Measurements from ENCODE around the gene GTF2E1.
"Not testable (repeated sequence)": the region's sequence is repeated elsewhere in the genome, so short reads cannot be mapped to it uniquely, and the experiment has no call there.

GTF2E1 gene

DNA sequence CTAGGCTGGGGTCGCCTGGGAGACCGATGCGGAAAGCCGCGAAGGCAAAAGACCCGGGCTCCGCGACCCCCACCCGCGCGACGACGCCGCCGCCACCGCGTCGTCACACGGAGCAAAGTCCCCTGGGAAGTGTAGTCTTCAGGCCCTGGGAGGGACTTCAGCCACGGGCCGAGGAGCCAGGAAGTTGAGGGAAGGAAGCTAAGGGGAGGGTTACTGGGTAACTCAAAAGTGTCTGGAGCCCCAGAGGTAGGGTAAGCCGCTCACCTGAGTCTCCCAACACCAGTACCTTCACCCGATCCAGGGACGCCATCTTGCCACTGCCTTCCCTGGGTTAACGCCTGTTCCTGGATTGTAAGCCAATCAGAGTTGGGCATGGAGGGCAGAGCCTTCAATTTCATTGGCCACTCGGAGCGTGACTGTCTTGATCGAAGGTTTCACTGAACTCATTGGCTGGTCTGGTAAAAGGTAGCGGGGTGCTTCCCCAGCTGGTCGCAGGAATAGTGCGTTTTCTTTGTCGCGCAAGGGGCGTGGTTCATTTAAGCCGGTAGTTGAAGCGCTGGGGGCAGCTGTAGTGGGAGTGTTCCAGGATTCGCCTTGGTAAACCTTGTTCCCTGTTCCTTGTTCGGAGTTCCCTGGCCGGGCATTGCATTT lies at the start of gene GTF2E1, which contains the start of gene RABL3:
GTF2E1 (plus strand) TSS at position 547 of the 651 bp plus-strand sequence. CDS start 7,809 bp downstream, outside the sequence.
RABL3 (minus strand) TSS at position 319 of the 651 bp plus-strand sequence; CDS start at position 310, 9 bp downstream.
- peak; percentile 99 for DNase-seq

DNA sequence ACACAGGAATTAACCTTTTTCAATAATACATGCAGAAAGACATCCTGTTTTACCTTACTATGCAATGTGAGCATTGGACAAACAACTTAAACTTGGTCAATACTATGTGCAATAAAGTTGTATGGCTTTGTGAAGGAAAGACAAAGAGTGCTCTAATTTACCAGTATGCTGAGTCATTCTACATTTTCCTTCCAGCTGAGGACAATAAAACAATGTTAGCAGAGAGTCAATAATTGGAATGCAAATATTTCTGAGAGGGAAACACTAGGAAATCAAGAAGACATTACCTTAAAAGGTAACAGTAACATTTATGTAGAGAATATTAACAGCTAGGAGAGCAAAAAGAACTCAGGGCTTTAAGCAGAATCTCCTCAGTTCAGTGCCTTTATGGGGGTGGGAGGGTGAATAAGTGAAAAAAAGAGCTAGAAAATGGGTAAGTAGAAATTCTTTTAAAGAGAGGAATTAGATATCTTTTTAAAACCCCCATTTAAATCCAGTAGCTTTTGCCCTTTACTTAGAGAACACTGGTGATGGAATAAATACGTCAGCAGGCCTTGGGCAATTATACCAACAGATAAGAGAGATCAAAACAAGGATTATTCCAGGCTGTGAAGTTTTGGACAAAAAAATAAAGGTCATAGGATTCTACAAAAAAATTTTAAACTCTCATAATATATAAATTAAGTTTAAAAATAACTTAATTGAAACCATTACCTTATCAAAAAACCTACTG lies 48.9 kb upstream of the GTF2E1 start:
- DNase-seq: no peak

DNA sequence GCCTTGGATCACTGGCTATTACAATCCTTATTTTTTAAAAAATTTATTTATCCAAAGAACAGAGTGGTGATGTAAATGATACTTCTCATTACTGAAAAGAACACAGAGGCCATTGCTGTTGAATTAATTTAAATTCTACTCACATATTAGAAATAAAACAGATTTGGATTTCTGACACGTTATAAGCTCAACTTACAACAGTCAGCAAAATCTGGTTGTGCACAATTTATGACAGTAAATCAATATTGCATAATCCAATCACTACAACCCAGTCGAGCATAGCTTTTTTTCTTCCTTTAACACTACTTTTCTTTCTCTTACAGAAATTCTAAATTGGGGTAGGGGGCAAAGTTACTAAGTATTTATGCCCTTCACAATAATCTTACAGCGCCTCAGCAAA lies 43.2 kb upstream of the GTF2E1 start:
- DNase-seq: no peak

DNA sequence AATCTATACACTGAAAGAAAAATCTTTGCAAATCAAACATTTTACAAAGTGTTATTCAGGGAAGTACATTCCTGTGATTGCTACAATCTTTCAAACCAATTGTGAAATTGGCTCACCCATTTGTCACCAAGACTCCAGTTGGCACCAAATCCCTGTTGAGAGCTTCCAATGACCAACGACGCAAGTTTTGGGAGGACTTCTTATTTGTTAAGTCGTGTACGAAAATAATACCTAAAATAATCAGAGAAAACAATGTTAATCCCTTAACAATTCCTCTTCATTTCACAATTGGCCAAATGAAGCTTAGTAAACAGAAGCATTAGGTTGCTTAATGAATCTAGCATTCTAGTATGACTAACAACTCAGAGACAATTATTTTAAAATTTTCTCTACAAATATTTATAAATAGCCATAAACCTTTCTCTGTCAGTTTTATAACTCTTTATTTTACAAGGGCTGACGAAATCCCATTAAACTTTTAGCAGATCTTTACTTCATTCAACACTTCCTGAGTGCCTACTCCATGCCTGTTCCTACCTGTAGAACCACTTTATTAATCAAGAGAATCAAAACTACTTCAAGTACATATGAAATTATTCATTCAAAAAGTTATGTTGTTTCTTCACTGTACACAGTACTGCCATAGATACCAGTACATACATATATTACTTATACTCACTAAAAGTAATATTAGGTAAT lies 36.5 kb upstream of the GTF2E1 start:
- no peak for DNase-seq

DNA sequence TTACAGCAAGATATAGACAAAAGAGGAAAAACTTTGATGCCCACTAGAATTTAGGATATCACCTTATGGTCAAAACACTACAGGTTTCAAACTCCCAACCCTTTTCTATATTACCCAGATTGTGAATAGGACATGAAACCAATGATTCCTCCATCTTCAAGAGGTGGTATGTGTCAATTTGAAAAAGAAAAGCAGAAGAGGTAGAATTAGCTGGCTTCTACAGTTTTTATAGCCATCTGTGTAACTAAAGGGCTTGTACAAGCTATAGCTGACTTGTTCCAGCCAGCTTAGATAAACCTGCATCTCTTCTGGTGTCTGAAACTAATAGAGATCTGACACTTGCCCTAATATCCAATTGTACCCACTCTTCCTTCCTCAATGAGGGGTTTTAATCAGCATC lies 35.6 kb upstream of the GTF2E1 start:
- DNase-seq: no peak

DNA sequence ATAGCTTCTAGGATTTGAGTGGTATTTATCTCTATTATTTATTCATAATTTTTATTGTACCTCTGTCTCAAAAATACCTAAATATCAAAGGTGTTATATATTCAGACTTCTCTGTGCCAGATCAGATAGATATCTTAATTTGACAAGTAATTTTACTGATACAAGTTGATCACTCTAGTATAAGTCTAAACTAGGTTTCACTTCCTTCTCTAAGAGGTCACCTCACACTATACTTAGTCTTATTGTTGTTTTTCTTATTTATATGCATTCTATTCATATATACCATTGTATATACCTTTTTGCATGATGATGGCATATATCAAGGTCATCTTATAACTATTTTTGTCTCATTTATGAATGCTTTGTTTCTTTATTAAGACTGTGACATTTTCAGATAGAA lies 34.1 kb upstream of the GTF2E1 start:
- no peak for DNase-seq

DNA sequence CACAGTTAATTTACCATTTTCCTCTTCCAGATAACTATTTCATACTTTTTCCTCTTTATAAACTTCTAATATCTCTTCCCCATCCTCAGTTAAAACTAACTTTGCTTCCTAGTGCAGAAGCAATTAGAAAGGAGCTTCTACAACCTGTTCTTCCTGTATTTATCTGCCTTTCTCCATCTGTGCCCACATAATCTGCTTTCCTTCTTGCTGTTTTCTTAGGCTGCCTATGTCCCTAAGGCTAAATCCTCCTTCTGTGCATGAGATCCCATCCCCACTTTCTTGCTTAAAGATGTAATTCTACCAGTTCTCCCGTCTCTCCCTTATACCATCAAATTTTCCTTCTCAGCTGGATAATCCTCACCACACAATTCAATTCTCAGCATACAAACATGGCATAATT lies 32.2 kb upstream of the GTF2E1 start:
- no peak for DNase-seq

DNA sequence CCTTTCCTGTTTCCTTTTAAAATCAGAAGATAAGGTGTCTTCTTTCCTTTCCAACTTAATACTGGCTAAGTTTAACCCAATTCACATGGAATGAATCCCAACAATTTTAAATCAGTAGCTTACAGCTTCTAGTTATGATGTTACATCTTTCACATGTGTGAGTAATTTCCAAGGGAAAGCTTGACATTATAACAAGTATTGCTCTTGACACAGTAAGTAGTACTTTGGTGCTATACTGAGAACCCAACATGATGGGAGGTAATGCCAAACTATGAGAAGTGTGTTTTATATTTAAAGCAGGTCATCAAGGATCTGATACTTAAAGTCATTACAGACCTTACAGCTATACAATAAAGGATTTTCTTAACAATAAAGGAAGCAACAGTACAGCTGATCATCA lies 29.3 kb upstream of the GTF2E1 start:
- no peak for DNase-seq

DNA sequence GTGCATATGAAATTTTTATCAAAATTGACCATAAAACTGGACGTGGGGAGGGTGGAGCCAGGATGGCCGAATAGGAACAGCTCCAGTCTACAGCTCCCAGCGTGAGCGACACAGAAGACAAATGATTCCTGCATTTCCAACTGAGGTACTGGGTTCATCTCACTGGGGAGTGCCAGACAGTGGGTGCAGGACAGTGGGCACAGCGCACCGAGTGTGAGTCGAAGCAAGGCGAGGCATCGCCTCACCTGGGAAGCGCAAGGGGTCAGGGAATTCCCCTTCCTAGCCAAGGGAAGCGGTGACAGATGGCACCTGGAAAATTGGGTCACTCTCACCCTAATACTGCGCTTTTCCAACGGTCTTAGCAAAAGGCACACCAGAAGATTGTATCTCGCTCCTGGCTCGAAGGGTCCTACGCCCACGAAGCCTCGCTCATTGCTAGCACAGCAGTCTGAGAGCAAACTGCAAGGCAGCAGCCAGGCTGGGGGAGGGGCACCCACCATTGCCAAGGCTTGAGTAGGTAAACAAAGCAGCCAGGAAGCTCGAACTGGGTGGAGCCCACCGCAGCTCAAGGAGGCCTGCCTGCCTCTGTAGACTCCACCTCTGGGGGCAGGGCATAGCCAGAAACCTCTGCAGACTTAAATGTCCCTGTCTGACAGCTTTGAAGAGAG lies 23.2 kb upstream of the GTF2E1 start:
- DNase-seq: not testable (repeated sequence)

DNA sequence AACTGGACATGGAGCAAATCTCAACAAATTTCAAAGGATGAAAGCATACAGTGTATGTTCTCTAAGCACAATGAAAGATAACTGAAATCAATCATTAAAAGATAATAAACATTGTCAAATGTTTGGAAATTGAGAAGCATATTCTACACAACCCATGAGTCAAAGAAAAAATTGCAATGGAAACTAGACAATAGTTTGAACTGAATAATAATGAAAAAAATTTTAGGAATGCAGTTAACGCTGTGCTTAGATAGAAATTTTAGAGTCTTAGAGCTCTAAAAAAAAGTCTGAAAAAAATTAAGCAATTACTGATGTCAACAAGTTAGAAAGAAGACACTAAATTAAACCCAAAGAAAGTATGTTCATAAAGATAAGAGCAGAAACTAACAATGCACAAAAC lies 15.8 kb upstream of the GTF2E1 start:
- DNase-seq: no peak

DNA sequence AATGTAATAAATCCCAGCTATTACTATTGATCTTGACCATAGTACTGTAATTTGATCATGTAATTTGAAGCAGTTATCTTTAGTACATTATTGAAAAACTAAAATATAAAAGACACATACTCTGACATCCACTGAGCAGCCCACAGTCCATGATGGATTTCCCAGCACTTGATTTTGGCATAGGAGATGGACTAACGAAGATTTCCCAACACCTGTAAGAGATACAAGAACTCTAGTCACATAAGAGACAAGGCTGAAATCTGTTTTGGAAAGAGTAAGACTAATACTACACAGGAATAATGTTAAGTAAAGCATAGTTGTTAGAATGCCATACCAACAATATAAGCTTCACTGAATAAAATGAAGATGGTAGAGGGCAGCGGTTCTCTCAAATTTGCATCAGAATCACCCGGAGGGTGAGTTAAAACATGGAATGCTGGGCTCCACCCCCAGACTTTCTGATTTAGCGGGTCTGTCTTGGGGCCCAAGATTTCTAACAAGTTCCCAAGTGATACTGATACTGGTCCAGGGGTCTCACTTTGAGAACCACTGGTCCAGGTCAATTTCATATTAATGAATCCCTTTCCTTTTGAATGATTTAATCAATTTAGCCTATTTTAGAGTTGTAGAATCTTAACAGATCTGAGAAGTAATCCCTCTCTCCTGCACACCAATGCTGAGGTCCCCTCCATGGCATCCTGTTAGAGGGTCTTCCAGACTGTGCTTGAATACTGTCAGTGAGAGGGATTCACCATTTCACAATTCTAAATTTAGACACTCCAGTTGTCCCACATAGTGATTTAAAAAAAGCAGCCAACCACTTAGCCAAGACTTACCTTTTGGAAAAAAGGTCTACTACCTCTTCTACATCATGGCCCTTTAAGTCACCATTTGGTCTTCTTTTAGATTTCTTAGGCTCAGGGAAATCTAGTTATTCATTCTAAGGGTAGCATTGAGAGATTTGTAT lies 11.7 kb upstream of the GTF2E1 start:
- DNase-seq: no peak

DNA sequence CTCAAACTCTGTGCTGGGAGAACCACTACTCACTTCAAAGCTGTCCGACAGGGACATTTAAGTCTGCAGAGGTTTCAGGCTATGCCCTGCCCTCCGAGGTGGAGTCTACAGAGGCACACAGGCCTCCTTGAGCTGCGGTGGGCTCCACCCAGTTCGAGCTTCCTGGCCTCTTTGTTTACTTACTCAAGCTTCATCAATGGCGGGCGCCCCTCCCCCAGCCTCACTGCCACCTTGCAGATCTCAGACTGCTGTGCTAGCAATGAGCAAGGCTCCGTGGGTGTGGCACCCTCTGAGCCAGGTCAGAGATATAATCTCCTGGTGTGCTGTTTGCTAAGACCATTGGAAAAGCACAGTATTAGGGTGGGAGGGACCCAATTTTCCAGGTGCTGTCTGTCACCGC lies 4.5 kb upstream of the GTF2E1 start:
- DNase-seq: not testable (repeated sequence)

DNA sequence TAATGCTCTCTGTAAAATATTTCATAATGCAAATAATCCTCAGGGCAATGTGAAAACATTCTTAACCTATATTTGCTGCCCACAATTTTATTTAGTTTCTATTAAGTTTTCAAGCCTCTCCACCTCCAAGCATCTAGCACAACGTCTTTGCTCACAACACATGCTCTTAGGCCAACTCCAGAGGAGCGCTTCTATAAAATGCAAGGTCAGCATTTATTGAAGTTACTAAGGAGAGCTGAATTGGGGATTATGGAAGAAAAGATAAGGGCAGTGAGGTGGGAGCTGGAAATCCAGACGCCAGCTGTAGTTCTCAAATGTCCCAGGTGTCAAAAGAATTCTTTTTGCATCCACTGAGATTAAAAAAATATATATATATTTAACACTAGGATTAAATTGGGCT lies 1.2 kb upstream of the GTF2E1 start:
- DNase-seq: no peak

DNA sequence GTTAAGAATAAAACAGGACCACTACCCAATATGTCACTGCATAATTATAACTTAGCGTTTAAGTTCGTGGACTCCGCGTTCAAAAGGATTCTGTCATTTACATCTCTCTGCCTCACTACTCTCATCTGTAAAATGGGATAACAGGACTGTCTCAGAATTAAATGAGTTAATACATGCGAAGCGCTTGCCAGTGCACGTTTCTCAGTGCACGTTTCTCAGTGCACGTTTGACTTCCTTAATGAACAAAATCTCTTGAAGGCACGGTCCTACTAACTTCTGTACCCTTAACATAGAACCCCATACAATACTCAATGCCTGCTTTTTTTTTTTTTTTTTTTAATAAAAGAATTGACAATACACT lies 727 bp upstream of the GTF2E1 start:
- no peak for DNase-seq

DNA sequence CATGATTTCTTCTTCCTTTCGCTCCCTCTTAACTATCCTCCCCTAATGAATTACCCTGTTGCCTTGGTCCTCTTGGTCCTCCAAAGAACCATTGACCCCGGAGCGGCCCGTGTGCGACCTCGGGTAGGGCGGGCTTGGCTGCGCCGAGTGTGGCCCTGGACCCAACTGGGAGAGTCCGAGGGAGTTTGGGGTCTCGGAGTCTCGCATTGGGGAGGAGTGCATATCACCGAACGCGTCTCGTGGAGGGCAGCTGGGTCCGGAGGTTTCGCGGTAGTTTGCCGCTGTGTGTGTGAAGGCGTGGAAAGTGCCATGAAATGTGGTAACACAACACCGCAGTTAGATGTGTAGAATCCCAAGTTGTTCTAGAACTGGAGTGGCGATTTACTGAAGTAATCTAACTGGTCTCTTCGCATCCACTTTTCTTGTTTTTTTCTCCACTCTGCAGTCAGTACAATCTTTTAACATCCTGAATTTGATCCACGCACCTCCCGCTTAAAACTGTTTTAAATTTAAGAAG lies 363 bp downstream of the GTF2E1 start:
- DNase-seq: peak; percentile 40

DNA sequence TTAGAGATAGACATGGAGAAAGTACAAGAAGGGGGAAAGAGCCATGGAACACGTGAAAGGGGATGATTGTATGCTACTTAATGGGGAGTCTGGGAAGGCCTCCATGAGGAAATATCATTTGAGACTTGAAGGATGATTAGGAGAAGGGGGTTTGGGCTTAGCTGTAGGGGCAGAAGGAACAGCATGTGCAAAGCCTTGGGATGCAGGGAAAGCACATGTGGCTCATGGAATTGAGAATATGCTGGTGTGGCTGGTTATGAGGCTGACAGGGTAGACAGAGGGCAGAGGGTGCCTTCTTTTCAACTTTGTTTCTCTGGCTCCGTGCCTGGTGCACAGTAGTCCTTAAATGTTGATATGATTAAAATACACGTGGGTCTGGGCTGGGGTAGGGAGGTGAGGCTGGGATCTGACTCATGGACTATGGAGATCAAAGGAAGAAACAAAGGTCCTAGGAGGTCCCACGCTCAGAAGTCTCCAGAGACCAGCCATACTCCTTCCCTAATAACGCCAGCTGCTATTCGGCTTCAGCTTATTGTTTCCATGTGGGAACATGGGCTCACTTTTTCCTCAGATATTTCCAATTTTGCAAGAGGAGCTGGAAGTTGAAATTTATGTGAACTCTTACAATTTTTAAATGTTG lies 1.1 kb downstream of the GTF2E1 start:
- DNase-seq: no peak

DNA sequence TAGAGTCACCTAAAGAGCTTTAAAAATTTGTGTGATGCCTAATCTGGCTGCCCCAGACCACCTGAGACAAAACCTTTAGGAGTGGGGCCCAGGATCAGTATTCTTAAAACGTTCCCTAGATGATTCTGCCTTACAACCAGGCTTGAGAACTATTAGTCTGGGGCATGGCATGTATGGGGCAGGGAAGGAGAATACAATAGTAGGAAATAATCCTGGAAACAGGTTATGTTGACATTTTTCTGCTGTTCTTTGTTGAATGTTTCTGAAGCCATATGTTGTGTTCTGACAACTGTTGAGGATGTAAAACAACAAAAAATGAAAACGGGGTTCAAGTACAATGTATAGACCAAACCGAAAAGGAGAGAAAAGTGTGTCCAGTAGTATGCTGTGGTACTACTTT lies 2.9 kb downstream of the GTF2E1 start:
- no peak for DNase-seq

DNA sequence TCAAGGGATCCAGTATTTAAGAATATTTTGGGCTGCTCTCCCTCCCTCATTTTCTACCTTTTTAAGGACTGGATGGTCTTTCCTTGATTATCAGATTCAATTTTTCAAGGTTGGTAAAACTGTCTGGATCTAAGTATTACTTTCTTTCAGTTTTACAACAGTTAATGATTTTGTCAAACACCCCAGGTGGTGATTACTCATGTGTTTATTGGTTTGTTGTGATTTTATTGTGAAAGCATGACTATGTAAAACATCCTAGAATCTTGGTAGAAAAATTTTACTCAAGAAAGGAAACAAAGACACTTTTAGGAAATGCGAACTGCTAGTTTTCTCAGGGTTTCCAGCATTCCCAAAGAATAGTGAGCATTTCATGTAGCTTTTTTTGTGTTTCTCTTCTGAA lies 7.3 kb downstream of the GTF2E1 start:
- no peak for DNase-seq

DNA sequence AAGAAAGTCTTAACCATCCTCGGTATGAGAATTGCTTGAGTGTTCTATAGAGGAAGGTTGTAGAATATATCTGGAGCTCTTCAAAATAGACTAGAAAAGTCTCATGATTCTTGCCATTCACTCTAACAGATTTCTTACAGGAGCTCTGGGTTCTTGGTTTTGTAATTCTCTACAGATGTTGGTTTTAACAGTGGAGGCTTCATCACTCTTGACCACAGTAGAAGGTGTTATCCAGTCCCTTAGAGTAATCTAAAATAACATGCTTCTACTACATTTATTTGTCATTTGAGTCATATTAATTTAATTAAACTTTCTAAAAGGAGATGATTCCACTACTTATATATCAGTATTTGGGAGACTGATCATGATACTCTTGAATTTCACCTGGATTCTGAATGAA lies 9.7 kb downstream of the GTF2E1 start:
- no peak for DNase-seq

DNA sequence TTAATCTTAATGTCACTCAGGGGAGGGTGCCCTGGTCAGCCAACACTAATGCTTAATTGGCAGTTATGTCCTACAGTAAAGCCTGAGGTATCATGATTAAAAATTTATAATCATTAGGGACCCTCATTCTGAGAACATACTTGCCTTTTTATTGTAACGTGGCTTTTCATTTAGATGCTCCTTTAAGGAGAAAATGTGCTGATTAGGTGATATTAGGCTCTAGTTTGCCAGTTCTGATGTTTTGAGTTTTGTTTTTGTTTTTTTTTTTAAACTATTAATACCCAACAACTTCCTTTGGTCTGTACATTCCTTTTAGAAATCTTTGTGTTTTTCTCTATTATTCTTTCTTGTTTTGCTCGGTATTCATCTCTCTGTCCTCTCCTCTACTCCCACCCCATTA lies 10.3 kb downstream of the GTF2E1 start:
- no peak for DNase-seq

DNA sequence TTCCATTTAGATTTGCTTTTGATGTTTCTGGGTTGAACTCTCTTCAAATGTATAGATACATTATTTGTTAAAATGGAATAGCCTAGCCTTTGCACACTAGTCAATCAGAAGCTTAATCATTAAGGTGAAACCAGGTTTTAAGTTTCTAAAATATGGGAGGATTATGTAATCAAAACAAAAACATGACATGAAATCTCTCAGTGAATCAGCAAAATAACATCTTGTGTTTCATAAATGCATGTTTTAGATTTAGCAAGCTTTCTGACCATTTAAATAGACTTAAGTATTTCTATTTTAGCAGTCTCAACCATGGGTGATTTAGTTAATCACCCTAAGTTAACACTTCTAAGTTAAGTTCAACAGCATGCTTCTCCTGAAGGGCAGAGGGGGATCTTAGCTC lies 11.3 kb downstream of the GTF2E1 start:
- DNase-seq: no peak

DNA sequence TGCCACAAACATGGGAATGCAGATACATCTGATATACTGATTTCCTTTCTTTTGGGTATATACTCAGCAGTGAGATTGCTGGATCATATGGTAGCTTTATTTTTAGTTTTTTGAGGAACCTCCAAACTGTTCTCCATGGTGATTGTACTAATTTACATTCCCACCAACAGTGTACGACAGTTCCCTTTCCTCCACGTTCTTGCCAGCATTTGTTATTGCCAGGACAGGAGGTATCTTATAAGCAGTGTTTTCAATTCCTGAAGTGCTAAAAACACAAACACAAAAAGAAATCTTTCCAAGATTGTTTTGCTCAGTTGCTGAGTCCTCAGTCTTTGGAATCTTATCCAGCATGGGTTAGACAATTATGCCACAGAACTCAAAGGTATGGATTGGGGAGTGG lies 13.5 kb downstream of the GTF2E1 start:
- no peak for DNase-seq

All from NCI-H1092 treated with DMSO at 0.1 percent for 48 hours (cell line).